ENCODE measurements around the gene SELP. TPM values are rescaled to one million over a fixed set of nuclear protein-coding genes. Genes with fewer than 3 reads are reported as not detected.
"Not testable (repeated sequence)": the region's sequence is repeated elsewhere in the genome, so short reads cannot be mapped to it uniquely, and the experiment has no call there.

SELP gene
- total and polyA plus RNA-seq, 7 donors: 0.23 to 9.4 (median 3.3) TPM; not detected in 1

DNA sequence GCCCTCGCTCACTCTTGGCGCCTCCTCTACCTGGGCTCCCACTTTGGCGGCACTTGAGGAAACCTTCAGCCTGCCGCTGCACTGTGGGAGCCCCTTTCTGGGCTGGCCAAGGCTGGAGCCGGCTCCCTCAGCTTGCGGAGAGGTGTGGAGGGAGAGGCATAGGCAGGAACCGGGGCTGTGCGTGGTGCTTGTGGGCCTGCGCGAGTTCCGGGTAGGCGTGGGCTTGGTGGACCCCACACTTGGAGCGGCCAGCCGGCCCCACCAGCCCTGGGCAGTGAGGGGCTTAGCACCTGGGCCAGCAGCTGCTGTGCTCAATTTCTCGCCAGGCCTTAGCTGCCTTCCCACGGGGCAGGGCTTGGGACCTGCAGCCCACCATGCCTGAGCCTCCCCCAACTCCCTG lies 31.1 kb upstream of the SELP start:
- H3K4me3 ChIP-seq; intact Hi-C loops (cut with DNase I); H3K27me3 ChIP-seq; H3K4me1 ChIP-seq; H3K36me3 ChIP-seq; H3K9me3 ChIP-seq; H3K27ac ChIP-seq; DNase-seq: not testable (repeated sequence)
- 97 to 98% methylated on average over 16 of the region's 16 CpGs for WGBS, 2 donors

GRCh38 chr1:169658777-169659176 lies 28.9 kb upstream of the SELP start:
- intact Hi-C loops (cut with DNase I); H3K4me1 ChIP-seq; H3K36me3 ChIP-seq; DNase-seq; H3K9me3 ChIP-seq; H3K27me3 ChIP-seq; H3K4me3 ChIP-seq; H3K27ac ChIP-seq: not testable (repeated sequence)

DNA sequence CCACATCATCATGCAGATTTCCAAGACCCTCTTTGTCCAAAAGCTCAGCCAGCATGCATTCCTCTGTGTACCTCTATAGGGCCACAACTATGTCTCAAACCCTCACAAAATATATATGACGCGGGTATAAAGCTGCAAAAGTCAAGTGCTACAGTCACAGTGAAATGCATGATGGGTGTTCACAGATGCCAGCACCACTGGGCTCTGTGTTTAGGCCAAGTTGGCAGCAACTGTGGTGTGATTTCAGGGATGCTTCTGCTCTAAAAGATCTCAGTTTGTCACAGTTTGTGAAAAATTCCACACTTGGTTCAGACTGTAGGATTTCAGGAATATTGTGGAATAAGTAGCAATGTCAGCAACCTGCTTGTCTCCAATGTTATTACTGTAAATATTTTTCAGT lies 23.9 kb upstream of the SELP start:
- no peak for DNase-seq
- 79 to 93% methylated on average over 2 of the region's 2 CpGs for WGBS, 2 donors
- no peak overlapping the region for H3K4me3 ChIP-seq
- no peak for TF ChIP-seq POLR2A (IDR thresholded peaks at IDR 0.05)
- TF ChIP-seq POLR2AphosphoS5 (IDR thresholded peaks at IDR 0.05): no peak
- TF ChIP-seq CTCF (IDR thresholded peaks at IDR 0.05): no peak
- no peak for TF ChIP-seq EP300 (IDR thresholded peaks at IDR 0.05)
- H3K27ac ChIP-seq: no peak overlapping the region
- H3K27me3 ChIP-seq: no peaks in the 10 kb centered on the region
- intact Hi-C loops (cut with DNase I): no loop called here
- H3K36me3 ChIP-seq: no peaks in the 10 kb centered on the region
- H3K9me3 ChIP-seq: no peaks in the 10 kb centered on the region
- no peaks in the 10 kb centered on the region for H3K4me1 ChIP-seq

DNA sequence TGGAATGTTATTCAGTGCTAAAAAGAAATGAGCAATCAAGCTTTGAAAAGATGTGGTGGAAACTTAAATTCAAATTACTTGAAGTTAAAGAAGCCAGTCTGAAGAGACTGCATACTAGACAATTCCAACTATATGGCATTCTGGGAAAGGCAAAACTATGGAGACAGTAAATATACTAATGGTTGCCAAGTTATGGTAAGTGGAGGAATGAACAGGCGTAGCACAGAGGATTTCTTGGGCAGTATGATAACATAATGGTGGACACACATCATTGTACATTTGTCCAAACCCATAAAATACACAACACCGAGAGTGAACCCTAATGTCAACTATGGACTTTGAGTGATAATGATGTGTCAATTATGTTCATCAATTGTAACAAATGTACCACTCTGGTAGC lies 21.1 kb upstream of the SELP start:
- WGBS, 2 donors: 55 to 78% methylated on average over 2 of the region's 2 CpGs
- intact Hi-C loops (cut with DNase I): no loop called here
- no peak for TF ChIP-seq CTCF (IDR thresholded peaks at IDR 0.05)
- no peak for TF ChIP-seq POLR2A (IDR thresholded peaks at IDR 0.05)
- TF ChIP-seq EP300 (IDR thresholded peaks at IDR 0.05): no peak
- no peak for TF ChIP-seq POLR2AphosphoS5 (IDR thresholded peaks at IDR 0.05)
- Histone ChIP-seq H3K9me3 (no peaks in the 10 kb centered on the region), H3K4me1 (no peaks in the 10 kb centered on the region), H3K4me3 (no peak overlapping the region), H3K27ac (no peak overlapping the region), H3K27me3 (no peaks in the 10 kb centered on the region), H3K36me3 (no peaks in the 10 kb centered on the region)
- no peak for DNase-seq

DNA sequence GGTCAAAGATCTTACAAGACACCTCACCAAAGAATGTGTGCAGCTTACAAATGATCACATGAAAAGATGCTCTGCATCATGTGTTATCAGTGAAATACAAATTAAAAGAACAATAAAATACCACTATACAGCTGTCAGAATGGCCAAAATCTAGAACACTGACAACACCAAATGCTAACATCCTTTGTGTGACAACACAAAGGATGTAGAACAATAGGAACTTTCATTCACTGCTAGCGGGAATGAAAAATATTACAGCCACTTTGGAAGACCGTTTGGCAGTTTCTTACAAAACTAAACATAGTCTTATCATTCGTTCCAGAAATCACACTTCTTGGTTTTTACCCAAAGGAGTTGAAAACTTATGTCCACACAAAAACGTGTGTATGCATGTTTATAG lies 20.6 kb upstream of the SELP start:
- TF ChIP-seq EP300 (IDR thresholded peaks at IDR 0.05): no peak
- no peak for TF ChIP-seq CTCF (IDR thresholded peaks at IDR 0.05)
- no peak for DNase-seq

GRCh38 chr1:169648709-169649108 lies 18.8 kb upstream of the SELP start:
- H3K4me1 ChIP-seq: no peaks in the 10 kb centered on the region
- no peak overlapping the region for H3K4me3 ChIP-seq
- H3K27me3 ChIP-seq: no peaks in the 10 kb centered on the region
- TF ChIP-seq EP300 (IDR thresholded peaks at IDR 0.05) (no peak), POLR2AphosphoS5 (IDR thresholded peaks at IDR 0.05) (no peak), POLR2A (IDR thresholded peaks at IDR 0.05) (no peak), CTCF (IDR thresholded peaks at IDR 0.05) (no peak)
- no peak for DNase-seq
- intact Hi-C loops (cut with DNase I): no loop called here
- no peaks in the 10 kb centered on the region for H3K9me3 ChIP-seq
- no peaks in the 10 kb centered on the region for H3K36me3 ChIP-seq
- no peak overlapping the region for H3K27ac ChIP-seq
- 42 to 54% methylated on average over 1 of the region's 1 CpG for WGBS, 2 donors

More for the DNA sequence above, 20.6 kb upstream of the SELP start:
- Histone ChIP-seq H3K4me1 (no peaks in the 10 kb centered on the region), H3K27me3 (no peaks in the 10 kb centered on the region), H3K9me3 (no peaks in the 10 kb centered on the region), H3K27ac (no peak overlapping the region), H3K4me3 (no peak overlapping the region), H3K36me3 (no peaks in the 10 kb centered on the region)
- intact Hi-C loops (cut with DNase I): no loop called here
- 47 to 76% methylated on average over 4 of the region's 4 CpGs for WGBS, 2 donors
